Measurements from ENCODE around the gene MTF2.
A peak's percentile ranks its signal among the peaks of the same experiment; 100 is the strongest.
"Not testable (repeated sequence)": the region's sequence is repeated elsewhere in the genome, so short reads cannot be mapped to it uniquely, and the experiment has no call there.

MTF2 gene

DNA sequence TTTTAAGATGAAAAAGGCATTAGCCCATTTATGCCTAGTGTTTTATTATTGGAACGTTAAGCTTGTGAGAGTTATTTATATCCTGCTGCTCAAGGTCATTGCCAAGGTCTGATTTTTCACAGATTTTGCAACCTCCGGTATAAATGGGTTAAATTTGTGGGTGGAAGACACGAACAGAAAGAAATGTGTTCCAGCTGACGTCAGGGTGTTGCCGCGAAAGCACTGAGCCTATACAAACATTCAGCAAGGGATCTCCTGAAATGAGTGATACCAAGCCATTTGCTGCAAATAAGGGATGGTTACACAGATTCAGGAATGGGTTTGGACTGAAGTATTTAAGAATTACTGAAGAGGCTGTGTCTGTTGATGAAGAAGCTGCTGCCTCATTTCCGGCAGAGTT lies 68.9 kb downstream of the MTF2 start:
- no peak for DNase-seq

DNA sequence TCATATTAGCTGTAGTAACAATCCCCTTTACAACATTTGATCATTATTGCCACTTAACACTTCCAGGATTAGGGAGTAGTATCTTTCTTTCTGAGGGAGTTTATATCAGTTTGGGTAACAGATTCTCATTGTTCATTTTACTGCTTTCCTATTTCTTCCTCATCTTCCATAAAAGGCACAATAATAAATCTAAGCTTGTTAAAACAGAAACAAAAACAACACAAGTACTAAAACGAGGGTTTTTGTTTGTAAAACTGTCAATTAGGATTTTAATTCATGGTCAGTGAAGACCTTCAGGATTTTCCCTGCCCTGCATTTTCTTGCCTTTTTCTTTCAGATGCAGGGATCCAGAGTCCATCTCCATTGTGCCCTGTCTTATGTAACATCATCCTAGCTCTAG lies 71.6 kb downstream of the MTF2 start:
- no peak for DNase-seq

DNA sequence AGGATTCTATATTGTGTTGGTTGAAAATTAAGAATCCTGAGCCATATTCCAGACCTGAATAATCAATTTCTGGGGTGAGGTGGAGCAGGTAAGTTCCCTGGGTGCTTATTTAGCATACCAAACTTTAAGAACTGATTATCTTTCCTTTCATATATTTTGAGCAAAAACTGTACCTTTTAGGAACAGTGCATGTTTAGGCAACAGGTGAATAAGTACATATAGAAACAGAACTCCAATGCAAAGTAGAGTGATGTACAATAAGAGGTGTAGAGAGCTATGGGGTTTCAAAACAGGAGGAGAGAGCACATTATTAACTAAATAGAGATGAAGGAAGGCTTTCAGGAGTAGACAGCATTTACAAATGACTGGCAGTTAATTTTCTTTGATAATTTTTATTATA lies 72.4 kb downstream of the MTF2 start:
- no peak for DNase-seq

DNA sequence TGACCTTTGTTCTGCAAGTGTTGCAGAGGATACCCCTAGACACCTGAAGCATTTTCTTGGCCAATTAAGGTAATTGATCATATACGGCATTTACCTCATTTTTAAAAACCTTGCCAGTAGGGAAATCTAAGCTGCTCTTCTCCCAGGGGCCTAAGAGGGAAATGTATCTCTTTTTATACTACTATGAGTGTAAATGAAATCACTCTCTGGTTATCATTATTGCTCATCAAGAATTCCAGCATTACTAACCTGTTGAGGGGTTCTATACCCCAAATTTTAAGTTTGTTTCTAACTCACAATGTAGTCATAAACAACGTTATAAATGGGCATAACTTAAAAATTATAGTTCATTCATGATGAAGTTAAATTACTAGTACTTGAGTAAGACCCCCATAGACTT lies 73.8 kb downstream of the MTF2 start:
- no peak for DNase-seq

DNA sequence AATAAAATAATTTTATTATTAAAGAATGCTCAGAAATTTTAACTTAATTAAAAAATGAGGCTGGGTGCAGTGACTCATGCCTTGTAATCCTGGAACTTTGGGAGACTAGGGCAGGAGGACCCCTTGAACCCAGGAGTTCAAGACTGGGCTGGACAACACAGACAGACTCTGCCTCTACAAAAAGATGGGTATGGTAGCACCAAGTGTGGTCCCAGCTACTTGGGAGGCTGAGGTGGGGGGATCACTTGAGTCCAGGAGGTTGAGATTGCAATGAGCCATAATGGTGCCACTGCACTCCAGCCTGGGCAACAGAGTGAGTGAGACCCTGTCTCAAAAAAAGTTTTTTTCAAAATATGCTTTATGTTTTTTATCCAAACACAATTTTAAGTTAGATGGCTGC lies 75.8 kb downstream of the MTF2 start:
- no peak for DNase-seq

DNA sequence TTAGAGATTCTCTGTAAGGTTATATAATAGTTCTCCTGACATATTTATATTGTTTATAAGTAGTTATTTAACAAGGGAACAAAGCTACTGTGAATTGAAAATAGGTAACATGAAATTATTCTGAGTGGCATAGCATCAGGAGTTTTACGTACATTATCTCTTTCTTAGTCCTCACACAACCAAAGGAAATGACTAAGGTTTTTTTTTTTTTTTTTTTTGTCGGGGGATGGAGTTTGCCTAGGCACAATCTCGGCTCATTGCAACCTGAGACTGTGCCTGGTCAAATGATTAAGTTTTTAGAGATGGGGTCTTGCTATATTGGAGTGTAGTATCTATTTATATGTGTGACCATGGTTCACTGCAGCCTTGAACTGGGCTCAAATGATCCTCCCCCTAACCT lies 76.3 kb downstream of the MTF2 start:
- no peak for DNase-seq

DNA sequence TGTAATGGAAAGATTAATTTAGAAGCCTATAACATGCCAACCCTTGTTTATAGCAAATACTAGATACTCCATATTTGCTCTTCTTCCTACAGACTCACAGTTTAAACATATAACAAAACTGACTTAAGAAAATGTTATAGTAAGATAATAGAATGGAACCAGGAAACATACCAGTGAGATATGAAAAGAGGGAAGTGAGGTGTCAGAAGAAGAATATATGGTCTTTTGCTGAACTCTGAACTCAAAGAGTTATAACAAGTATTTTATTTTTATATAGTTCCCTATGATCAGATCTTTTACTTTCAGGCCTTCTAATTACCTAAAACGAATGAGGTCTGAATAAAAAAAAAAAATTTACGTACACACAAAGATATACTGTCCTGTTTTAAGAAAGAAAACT lies 80.3 kb downstream of the MTF2 start:
- DNase-seq, result no peak

DNA sequence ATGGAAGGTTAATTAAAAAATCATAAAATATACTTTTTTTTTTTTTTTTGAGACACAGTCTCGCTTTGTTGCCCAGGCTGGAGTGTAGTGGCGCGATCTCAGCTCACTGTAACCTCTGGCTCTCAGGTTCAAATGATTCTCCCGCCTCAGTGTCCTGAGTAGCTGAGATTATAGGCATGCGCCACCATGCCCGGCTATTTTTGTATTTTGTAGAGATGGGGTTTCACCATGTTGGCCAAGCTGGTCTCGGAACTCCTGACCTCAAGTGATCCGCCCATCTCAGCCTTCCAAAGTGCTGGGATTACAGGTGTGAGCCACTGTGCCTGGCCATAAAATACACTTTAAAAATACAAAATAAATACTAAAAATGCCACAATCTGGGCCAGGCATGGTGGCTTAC lies 84.2 kb downstream of the MTF2 start:
- DNase-seq, result not testable (repeated sequence)

DNA sequence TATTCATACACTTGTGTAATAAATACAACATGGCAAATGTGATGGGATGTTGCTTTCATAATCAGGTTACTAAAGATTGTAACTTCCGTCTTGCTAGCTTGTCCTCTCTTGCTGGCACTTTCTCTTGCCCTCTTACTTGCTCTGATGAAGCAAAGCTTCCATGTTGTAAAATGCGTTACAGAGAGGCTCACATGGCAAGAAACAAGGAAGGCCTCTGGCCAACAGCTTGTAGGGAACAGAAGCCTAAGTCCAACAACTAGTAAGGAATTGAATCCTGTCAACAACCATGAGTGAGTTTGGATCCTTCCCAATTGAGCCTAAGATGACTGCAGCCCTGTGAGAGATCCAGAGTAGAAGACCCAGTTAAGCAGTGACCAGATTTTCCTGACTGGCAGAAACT lies 85.7 kb downstream of the MTF2 start:
- DNase-seq, result no peak

DNA sequence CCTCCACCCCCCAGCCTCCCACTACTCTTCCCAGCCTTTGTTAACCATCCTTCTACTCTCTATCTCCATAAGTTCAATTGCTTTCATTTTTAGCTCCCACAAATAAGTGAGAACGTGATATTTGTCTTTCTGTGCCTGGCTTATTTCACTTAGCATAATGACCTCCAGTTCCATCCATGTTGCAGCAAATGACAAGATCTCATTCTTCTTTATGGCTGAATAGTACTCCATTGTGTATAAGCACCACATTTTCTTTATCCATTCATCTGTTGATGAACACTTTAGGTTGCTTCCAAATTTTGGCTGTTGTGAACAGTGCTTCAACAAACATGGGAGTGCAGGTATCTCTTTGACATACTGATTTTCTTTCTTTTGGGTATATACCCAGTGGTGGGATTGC lies 86.8 kb downstream of the MTF2 start:
- DNase-seq, result not testable (repeated sequence)

DNA sequence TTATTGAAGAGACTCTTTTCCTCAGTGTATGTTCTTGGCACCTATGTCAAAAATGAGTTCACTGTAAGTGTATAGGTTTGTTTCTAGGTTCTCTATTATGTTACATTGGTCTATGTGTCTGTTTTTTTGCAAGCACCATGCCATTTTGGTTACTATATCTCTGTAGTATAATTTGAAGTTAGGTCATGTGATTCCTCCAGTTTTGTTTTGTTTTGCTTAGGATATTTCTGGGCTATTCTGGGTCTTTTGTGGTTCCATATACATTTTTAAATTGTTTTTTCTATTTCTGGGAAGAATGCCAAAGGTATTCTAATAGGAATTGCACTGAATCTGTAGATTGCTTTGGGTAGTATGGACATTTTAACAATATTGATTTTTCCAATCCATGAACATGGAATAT lies 87.9 kb downstream of the MTF2 start:
- DNase-seq, result no peak

DNA sequence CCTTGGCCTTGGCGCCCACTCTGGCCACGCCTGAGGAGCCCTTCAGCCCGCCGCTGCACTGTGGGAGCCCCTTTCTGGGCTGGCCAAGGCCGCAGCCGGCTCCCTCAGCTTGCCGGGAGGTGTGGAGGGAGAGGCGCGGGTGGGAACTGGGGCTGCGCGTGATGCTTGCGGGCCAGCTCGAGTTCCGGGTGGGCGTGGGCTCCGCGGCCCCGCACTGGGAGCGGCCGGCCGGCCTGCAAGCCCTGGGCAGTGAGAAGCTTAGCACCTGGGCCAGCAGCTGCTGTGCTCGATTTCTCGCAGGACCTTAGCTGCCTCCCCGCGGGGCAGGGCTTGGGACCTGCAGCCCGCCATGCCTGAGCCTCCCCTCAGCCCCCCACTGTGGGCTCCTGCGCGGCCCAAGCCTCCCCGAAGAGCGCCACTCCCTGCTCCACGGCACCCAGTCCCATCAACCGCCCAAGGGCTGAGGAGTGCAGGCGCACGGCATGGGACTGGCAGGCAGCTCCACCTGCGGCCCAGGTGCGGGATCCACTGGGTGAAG lies 91.1 kb downstream of the MTF2 start:
- DNase-seq, result not testable (repeated sequence)

DNA sequence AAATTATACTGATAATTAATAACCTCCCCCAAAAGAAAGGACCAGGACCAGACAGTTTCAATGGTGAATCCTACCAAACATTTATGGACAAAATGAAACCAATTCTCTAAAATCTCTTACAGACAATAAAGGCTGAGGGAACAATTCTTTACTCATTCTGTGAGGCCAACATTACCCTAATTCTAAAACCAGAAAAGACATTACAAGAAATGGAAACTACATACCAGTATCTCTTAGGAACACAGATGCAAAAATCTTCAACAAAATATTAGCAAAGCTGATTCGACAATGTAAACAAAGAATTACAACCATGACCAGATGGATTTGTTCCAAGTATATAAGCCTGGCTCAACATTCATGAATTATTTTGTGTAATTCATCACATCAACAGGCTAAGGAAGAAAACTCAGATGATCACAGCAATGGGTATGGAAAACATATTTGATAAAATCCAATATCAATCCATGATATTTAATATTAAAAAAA lies 92.5 kb downstream of the MTF2 start:
- no peak for DNase-seq

DNA sequence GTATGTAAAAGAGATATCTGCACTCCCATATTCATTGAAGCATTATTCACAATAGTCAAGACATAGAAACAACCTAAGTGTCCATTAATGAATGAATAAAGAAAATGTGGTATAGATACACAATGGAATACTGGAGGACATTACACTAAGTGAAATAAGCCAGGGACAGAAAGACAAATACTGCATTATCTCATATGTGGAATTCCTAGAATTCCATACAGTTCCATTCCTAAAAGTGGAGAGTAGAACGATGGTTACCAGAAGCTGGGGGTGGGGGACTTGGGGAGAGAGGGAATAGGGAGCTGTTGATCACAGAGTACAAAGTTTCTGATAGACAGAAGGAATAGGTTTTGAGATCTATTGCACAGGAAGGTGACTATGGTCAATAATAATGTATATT lies 93.7 kb downstream of the MTF2 start:
- no peak for DNase-seq

DNA sequence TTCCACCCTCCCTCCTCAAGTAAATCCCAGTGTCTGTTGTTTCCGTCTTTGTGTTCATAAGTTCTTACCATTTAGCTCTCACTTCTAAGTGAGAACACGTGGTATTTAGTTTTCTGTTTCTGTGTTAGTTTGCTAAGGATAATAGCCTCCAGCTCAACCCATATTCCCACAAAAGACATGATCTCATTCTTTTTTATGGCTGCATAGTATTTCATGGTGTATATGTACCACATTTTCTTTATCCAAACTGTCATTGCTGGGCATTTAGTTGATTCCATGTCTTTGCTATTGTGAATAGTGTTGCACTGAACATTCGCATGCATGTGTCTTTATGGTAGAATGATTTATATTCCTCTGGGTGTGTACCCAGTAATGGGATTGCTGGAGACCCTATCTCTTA lies 95.6 kb downstream of the MTF2 start:
- DNase-seq, result not testable (repeated sequence)

DNA sequence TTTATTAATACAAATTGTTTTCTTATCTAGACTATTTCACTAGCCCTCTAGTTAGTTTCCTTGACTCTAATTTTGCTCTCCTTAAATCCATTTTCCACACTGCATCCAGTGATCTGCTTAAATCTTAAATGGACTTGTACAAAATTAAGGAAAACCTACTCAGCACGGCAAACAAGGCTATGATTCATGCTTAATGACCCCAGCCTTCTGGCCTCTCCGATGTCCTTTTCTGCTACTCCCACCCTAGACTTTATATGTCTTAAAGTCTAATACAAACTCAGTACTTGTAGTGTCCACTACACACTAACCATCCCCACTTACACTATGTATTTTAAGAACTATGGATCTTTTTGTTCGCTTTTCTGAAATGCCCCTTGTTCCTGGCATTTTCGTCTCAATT lies 98.9 kb downstream of the MTF2 start:
- DNase-seq, result no peak

DNA sequence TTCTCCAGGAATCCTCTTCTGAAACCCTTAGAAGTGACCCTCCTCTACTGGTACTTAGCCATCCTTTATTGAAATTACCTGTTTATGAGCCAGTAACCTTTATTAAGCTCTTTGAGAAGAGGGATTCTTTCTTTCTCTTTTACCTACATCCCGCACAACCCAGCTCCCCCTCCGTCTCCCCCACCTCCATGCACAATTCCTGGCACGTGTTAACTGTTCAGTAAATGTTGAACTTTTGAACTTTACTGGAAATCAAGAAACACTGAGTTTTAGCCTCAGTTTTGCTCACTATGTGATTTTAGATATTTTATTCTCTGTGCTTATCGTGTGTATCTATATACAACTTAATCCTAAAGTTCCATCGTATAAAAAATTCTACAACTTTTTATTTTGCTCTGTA lies 99.3 kb downstream of the MTF2 start:
- no peak for DNase-seq

DNA sequence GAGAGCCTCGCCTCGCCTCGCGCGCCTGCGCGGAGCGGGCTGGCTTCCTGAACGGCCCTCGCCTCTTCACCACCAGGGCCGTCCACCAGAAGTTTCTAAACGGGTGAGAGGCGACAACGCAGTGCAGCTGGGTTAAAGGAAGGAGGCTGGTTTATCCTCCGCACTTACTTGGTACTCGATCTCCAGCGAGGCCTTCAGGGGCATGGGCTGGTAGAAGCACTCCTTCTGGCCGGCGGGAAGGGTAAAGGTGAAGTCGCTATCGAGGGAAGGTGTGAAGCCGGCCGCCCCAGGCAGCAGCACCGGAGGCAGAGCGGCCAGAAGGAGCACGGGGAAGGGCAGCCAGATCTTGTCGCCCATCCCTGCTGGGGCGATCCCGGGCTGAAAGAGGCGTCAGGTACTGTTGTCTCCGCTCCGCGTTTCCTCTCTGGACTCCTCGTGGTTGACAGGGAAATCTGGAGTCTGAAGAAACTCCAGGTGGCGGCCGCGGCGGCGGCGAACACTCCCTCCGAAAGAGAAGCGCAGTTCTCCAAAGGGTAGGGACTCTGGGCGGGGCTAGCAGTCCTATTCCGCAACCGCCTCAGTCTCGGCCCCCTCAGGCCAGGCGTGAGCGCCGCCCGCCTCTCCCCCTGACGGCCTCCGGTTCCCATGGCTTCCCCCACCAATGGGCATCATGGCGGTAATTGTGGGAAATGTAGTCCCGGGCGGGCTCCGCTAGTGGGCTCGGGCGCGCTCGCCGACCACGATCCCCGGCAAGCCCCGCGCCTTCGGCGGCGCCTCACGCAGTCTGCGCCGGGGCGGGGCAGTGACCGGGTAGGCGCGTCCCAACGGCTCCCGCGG lies 101.0 kb downstream of the MTF2 start, which contains the start of gene TMED5:
TMED5 (minus strand) TSS at position 528 of the 837 bp plus-strand sequence; CDS start at position 357, 171 bp downstream.
- peak; percentile 93 for DNase-seq

DNA sequence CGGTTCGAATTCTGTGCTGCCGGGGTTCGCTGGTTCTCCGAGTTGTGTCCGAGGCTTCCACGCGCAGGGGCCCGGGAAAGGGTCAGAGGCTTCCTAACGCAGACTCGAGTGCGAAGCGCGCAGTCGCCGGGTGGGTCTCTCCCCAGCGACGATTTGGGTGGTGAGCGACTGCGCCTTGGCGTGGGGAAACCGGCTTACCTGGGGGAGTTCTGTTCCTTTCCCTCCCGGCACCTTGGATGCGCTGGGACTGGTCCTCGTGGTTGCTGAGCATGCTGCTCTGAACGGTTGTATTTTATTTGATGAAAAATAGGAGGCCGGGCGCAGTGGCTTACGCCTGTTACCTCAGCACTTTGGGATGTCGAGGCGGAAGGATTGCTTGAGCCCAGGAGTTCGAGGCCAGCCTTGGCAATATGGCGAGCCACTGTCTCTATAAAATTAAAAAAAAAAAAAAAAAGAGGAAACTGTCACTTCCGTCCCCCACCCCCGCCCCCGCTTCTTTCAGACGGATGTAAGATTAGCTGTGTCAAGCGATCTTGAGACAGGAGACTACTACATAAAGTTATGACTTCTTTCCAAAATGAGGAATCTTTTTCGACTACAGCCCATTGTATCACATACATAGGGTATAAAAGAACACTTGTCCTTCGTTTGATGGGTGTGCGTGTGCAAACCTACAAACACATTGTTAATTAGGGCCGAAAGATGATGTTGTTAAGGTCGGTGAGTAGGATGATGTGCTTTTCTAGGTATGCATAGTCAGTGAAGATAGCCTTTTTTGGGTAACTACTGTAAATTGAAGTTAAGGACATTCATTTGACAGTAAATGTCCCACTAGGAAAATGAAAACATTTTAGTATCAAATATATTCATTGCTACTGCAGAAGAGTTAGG lies 101.9 kb downstream of the MTF2 start, which contains the start of gene CCDC18:
CCDC18 (plus strand) TSS at position 2 of the 891 bp plus-strand sequence. CDS start 2,638 bp downstream, outside the sequence.
- DNase-seq, result no peak

DNA sequence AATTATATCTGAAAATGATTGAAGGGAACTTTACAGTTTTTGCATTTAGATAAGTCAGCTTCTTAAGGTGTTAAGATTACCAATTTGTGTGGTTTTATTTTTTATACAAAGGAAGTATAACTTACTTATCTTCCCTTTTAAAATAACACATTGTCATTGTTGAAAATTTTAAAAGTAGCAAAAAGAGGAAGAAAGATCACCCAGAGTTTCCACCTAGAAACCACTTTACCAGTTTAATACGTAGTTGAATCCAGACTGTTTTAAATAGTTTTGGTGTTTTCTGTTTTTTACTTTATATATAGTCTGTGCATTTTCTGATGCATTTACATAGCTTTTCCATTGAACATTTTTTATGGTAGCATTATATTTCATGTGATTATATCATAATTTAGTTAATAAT lies 107.6 kb downstream of the MTF2 start:
- DNase-seq, result no peak
